ENCODE measurements around the gene VPS41.
A peak's percentile ranks its signal among the peaks of the same experiment; 100 is the strongest.

The VPS41 gene

GRCh38 chr7:38932509-38933168, 23.6 kb upstream of the VPS41 start:
- DNase-seq (ENCODE audit: low read depth): peak; percentile 65
- peak; percentile 100 for TF ChIP-seq CTCF (IDR thresholded peaks at IDR 0.05; ENCODE audit: low read length, missing control alignments)
- H3K4me3 ChIP-seq (replicated peaks; ENCODE audit: low read depth, low read length): no peak overlapping the region

GRCh38 chr7:38929460-38930171, 20.6 kb upstream of the VPS41 start:
- TF ChIP-seq CTCF (IDR thresholded peaks at IDR 0.05; ENCODE audit: low read length, missing control alignments): no peak
- no peak overlapping the region for H3K4me3 ChIP-seq (replicated peaks; ENCODE audit: low read depth, low read length)
- peak; percentile 33 for DNase-seq (ENCODE audit: low read depth)

- no peak overlapping the region for H3K4me3 ChIP-seq (replicated peaks; ENCODE audit: low read depth, low read length)
- TF ChIP-seq CTCF (IDR thresholded peaks at IDR 0.05; ENCODE audit: low read length, missing control alignments): no peak
- no peak for DNase-seq (ENCODE audit: low read depth)
These were observed 19.5 kb upstream of the VPS41 start for GRCh38 chr7:38928506-38928905.

- DNase-seq (ENCODE audit: low read depth): no peak
- no peak overlapping the region for H3K4me3 ChIP-seq (replicated peaks; ENCODE audit: low read depth, low read length)
- TF ChIP-seq CTCF (IDR thresholded peaks at IDR 0.05; ENCODE audit: low read length, missing control alignments): no peak
These were observed 18.8 kb upstream of the VPS41 start for GRCh38 chr7:38927751-38928150.

- TF ChIP-seq CTCF (IDR thresholded peaks at IDR 0.05; ENCODE audit: low read length, missing control alignments): no peak
- no peak overlapping the region for H3K4me3 ChIP-seq (replicated peaks; ENCODE audit: low read depth, low read length)
- no peak for DNase-seq (ENCODE audit: low read depth)
These were observed 11.7 kb upstream of the VPS41 start for GRCh38 chr7:38920731-38921130.

GRCh38 chr7:38916396-38916795, 7.4 kb upstream of the VPS41 start:
- no peak for DNase-seq (ENCODE audit: low read depth)
- no peak overlapping the region for H3K4me3 ChIP-seq (replicated peaks; ENCODE audit: low read depth, low read length)
- TF ChIP-seq CTCF (IDR thresholded peaks at IDR 0.05; ENCODE audit: low read length, missing control alignments): no peak

GRCh38 chr7:38909870-38910269, 879 bp upstream of the VPS41 start:
- DNase-seq (ENCODE audit: low read depth): no peak
- TF ChIP-seq CTCF (IDR thresholded peaks at IDR 0.05; ENCODE audit: low read length, missing control alignments): peak; percentile 4
- no peak overlapping the region for H3K4me3 ChIP-seq (replicated peaks; ENCODE audit: low read depth, low read length)
